ENCODE results near the gene UFD1. TPM values are rescaled to one million over a fixed set of nuclear protein-coding genes. Genes with fewer than 3 reads are reported as not detected.

UFD1 gene
- total RNA-seq, 1 donor, result 44.9 TPM

DNA sequence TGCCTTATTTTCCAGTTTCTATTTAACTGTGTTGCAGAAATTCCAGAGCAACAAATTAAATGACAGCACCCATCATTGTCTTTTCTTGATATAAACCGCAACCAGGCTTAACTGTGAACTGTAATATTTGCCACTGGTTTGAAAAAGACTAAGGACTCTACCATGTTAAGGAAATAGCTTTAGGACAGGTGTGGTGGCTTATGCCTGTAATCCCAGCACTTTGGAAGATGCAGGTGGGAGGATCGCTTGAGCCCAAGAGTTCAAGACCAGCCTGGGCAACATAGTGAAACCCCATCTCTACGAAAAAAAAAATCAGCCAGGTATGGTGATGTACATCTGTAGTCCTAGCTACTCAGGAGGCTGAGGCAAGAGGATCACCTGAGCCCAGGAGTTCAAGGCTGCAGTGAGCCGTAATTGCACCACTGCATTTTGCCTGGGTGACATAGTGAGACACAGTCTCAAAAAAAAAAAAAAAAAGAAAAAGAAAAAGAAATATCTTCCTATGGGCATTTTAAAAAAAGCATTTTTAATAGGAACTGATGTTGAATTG, 76.3 kb downstream of the UFD1 start:
- no peak overlapping the region for H3K4me3 ChIP-seq (ENCODE audit: low read depth, low read length)
- TF ChIP-seq, protein P1, sequence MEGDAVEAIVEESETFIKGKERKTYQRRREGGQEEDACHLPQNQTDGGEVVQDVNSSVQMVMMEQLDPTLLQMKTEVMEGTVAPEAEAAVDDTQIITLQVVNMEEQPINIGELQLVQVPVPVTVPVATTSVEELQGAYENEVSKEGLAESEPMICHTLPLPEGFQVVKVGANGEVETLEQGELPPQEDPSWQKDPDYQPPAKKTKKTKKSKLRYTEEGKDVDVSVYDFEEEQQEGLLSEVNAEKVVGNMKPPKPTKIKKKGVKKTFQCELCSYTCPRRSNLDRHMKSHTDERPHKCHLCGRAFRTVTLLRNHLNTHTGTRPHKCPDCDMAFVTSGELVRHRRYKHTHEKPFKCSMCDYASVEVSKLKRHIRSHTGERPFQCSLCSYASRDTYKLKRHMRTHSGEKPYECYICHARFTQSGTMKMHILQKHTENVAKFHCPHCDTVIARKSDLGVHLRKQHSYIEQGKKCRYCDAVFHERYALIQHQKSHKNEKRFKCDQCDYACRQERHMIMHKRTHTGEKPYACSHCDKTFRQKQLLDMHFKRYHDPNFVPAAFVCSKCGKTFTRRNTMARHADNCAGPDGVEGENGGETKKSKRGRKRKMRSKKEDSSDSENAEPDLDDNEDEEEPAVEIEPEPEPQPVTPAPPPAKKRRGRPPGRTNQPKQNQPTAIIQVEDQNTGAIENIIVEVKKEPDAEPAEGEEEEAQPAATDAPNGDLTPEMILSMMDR (IDR thresholded peaks at IDR 0.05; ENCODE audit: insufficient read depth, low read depth, low read length), result no peak
- DNase-seq (ENCODE audit: low read depth), result no peak

DNA sequence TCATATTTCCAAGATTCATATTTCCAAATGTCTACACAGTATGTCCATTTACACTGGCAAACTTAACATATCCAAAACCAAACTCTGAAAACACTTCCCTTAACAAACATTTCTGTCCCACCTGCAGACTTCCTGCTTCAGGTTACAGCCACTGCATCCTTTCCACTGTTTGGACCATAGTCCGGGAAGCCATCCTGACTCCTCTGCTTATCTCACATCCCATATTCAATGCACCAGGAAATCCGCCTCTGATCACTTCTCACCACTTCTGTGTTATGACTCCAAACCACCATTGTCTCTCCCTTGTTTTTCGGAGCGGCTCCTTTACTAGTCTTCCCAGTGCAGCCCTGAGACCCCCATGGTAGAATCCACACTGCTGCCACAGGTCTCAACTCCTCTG, 77.5 kb downstream of the UFD1 start:
- TF ChIP-seq, protein P1 (IDR thresholded peaks at IDR 0.05; ENCODE audit: insufficient read depth, low read depth, low read length), result no peak
- no peak for DNase-seq (ENCODE audit: low read depth)
- H3K4me3 ChIP-seq (ENCODE audit: low read depth, low read length), result no peak overlapping the region

DNA sequence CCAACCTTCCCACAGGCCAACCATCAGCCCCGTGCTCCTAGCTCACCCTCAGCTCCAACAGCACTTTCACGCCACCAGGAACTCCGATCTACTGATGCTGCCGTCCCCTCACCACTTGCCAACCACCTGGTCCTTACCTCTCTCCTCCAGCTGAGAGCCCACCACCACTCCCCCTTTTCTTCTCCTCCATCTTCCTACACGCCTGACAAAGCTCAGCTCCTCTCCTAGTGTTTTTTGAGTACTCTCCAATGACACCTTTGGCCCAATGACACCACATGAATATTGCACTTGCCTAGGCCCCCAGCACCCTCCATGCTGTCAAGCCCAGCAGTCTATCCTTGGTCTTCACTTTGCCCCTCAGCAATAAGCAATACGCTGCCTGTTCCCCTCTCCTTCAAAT, 78.1 kb downstream of the UFD1 start:
- TF ChIP-seq, protein P1 (IDR thresholded peaks at IDR 0.05; ENCODE audit: insufficient read depth, low read depth, low read length), result no peak
- no peak for DNase-seq (ENCODE audit: low read depth)
- no peak overlapping the region for H3K4me3 ChIP-seq (ENCODE audit: low read depth, low read length)

Other genes starting within 250 kb of the UFD1 start
- gene CLTCL1, start 187.5 kb downstream of the UFD1 start, total RNA-seq, result 9.5 and 16.4 TPM in 2 replicates
- gene HIRA, start 47.5 kb downstream of the UFD1 start, total RNA-seq, result 18.7 and 19.0 TPM in 2 replicates
- 46.2 and 52.2 TPM in 2 replicates for gene MRPL40, start 46.6 kb downstream of the UFD1 start, total RNA-seq
- 11.3 and 12.5 TPM in 2 replicates for gene C22orf39, start 31.5 kb downstream of the UFD1 start, total RNA-seq
- 8.1 and 10.4 TPM in 2 replicates for gene CDC45, start 727 bp upstream of the UFD1 start, total RNA-seq
- not detected in 2 replicates for gene CLDN5, start 45.2 kb upstream of the UFD1 start, total RNA-seq
- 10.4 and 14.8 TPM in 2 replicates for gene SEPTIN5, start 235.3 kb upstream of the UFD1 start, total RNA-seq
- 0.86 and 2.6 TPM in 2 replicates for gene GP1BB, start 244.3 kb upstream of the UFD1 start, total RNA-seq